ENCODE measurements around the gene PCBP3.

- no peak for TF ChIP-seq ZNF335 (CRISPR knock-in tag; IDR thresholded peaks at IDR 0.05)
- no peak for TF ChIP-seq ZNF501 (CRISPR knock-in tag; IDR thresholded peaks at IDR 0.05)
- no peak for TF ChIP-seq GABPA (IDR thresholded peaks at IDR 0.05; ENCODE audit: low read depth, low read length)
- no peak for TF ChIP-seq GABPA (CRISPR knock-in tag; IDR thresholded peaks at IDR 0.05; ENCODE audit: low read depth)
- TF ChIP-seq HES4 (CRISPR knock-in tag; IDR thresholded peaks at IDR 0.05; ENCODE audit: borderline replicate concordance), result no peak
Measured at GRCh38 chr21:45939521-45940045, 296.1 kb downstream of the PCBP3 start.

All from HepG2 (cell line).